Measurements from ENCODE around the gene MUC5AC. TPM values are rescaled to one million over a fixed set of nuclear protein-coding genes. Genes with fewer than 3 reads are reported as not detected.

The MUC5AC gene
- total RNA-seq, 2 experiments from 2014 or later: not detected

DNA sequence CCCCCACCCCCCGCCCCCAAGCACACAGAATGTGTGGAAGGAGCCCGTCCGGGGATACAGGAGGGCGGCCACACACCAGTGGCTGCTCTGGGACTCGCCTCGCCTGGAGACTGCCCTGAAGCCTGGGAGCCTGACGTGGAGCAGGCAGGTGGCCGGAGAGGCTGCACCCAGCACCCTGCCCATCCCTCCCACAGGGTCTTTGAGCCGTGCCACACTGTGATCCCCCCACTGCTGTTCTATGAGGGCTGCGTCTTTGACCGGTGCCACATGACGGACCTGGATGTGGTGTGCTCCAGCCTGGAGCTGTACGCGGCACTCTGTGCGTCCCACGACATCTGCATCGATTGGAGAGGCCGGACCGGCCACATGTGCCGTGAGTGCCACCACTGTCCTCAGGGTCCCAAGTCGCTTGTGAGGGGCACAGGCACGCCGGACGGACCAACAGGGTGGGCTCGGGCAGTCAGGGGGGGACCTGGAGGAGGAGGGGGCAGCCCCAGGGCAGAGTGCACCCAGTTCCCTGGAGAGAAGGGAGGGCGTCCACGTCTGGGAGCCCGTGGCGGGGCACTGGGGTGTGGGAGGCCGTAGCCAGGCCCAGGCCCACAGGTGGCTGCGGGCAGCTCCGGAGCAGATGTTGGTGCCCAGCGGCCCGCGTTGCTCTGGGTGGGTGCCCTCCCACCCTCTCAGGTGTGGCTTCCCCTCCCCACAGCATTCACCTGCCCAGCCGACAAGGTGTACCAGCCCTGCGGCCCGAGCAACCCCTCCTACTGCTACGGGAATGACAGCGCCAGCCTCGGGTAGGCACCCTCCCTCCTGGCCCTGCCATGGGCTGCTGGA lies 38.1 kb downstream of the MUC5AC start:
- no peak overlapping the region for H3K27ac Mint-ChIP-seq
- TF ChIP-seq, protein P1, sequence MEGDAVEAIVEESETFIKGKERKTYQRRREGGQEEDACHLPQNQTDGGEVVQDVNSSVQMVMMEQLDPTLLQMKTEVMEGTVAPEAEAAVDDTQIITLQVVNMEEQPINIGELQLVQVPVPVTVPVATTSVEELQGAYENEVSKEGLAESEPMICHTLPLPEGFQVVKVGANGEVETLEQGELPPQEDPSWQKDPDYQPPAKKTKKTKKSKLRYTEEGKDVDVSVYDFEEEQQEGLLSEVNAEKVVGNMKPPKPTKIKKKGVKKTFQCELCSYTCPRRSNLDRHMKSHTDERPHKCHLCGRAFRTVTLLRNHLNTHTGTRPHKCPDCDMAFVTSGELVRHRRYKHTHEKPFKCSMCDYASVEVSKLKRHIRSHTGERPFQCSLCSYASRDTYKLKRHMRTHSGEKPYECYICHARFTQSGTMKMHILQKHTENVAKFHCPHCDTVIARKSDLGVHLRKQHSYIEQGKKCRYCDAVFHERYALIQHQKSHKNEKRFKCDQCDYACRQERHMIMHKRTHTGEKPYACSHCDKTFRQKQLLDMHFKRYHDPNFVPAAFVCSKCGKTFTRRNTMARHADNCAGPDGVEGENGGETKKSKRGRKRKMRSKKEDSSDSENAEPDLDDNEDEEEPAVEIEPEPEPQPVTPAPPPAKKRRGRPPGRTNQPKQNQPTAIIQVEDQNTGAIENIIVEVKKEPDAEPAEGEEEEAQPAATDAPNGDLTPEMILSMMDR (IDR thresholded peaks at IDR 0.05): no peak
- no peak for ATAC-seq
- ChIA-PET POLR2A (no interaction called here), CTCF (no interaction called here)
- H3K36me3 Mint-ChIP-seq (ENCODE audit: low read depth): no peaks in the 10 kb centered on the region
- no peak overlapping the region for H3K4me3 Mint-ChIP-seq
- H3K27me3 Mint-ChIP-seq: no peaks in the 10 kb centered on the region
- H3K4me1 Mint-ChIP-seq (ENCODE audit: low read depth): no peaks in the 10 kb centered on the region
- intact Hi-C loops (cut with micrococcal nuclease): no loop called here
- DNase-seq: no peak
- H3K9me3 Mint-ChIP-seq: no peaks in the 10 kb centered on the region

DNA sequence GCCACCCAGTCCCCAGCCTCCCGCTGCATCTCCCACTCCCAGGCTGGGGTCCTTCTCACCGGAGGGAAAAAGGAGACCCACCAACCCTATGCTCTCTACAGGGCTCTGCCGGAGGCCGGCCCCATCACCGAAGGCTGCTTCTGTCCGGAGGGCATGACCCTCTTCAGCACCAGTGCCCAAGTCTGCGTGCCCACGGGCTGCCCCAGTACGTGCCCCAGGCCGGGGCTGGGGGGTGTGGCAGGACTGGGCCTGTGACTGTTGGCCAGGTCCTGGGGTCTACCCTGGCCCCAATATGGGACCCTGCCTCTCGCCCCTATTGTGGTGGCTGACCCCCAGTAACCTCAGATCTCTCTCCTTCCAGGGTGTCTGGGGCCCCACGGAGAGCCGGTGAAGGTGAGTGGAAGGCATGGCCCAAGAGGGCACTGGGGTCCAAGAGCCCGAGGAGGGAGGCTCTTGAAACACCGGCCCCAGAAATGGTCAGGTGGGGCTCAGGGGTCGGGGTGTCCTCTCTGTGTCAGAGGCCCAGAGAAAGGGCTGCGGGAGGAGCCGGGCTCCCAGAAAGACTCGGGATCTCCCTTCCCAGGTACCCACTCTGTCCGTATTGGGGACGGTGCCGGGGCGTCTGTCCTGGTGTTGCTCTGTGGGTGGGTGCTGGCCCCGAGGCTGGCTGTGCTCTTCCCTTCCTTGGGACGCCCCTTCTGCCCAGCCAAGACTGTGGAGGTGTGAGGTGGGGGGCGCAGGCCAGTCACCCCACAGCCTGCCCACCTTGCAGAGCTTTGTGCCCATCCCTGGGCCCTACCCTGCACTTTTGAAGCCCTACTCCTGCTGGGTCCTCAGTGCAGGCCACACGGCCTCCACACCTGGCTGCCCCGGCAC lies 39.0 kb downstream of the MUC5AC start:
- ChIA-PET CTCF (no interaction called here), POLR2A (no interaction called here)
- ATAC-seq (no peak), DNase-seq (no peak)
- Mint-ChIP-seq H3K9me3 (no peaks in the 10 kb centered on the region), H3K27ac (no peak overlapping the region), H3K4me1 (ENCODE audit: low read depth) (no peaks in the 10 kb centered on the region), H3K4me3 (no peak overlapping the region), H3K36me3 (ENCODE audit: low read depth) (no peaks in the 10 kb centered on the region), H3K27me3 (no peaks in the 10 kb centered on the region)
- intact Hi-C loops (cut with micrococcal nuclease): no loop called here
- TF ChIP-seq, protein P1 (IDR thresholded peaks at IDR 0.05): no peak

DNA sequence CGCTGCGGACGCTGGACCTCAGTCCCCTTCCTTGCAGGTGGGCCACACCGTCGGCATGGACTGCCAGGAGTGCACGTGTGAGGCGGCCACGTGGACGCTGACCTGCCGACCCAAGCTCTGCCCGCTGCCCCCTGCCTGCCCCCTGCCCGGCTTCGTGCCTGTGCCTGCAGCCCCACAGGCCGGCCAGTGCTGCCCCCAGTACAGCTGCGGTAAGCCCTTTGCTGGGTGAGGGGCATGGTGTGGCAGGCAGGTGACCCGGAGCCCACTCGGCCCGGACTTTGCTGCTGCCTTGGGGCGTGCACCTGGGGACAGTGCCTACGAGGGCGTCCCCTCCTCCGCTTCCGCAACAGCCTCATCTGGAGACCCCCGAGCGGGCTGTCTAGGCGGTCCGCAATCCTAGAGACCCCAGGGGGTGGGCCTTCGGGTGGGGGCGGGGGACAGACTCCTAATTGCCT lies 39.7 kb downstream of the MUC5AC start:
- no peak overlapping the region for H3K4me3 Mint-ChIP-seq
- no peak for DNase-seq

DNA sequence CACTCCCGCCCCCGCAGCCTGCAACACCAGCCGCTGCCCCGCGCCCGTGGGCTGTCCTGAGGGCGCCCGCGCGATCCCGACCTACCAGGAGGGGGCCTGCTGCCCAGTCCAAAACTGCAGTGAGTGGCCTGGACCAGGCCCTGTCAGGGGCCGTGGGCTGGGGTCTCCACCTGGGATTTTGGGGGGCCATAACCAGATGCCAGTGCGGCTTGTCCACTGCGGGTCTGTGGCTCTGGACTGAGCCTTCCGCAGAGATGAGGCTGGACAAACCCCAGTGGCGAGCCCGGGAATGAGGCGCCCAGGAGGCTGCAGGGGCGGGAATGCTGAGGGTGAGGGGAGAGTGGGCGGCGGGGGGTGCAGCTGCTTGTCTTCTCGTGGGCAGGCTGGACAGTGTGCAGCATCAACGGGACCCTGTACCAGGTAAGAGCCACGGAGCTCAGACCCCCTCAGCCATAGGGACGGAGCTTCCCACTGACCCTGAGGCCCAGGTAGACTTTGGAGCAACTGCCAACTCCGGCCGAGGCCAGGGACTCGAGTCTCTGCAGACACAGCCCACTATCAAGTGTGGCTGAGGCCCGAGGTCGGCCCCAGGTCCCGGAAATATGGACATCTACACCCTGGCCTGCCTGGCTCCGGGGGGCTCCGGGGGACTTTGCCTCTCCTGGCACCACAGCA lies 40.3 kb downstream of the MUC5AC start:
- Mint-ChIP-seq H3K9me3 (no peaks in the 10 kb centered on the region), H3K4me3 (no peak overlapping the region), H3K4me1 (ENCODE audit: low read depth) (no peaks in the 10 kb centered on the region), H3K36me3 (ENCODE audit: low read depth) (no peaks in the 10 kb centered on the region), H3K27ac (no peak overlapping the region), H3K27me3 (no peaks in the 10 kb centered on the region)
- intact Hi-C loops (cut with micrococcal nuclease): no loop called here
- no peak for DNase-seq
- TF ChIP-seq, protein P1 (IDR thresholded peaks at IDR 0.05): no peak
- ChIA-PET CTCF (no interaction called here), POLR2A (no interaction called here)
- no peak for ATAC-seq

More for the DNA sequence above, 39.7 kb downstream of the MUC5AC start:
- TF ChIP-seq, protein P1 (IDR thresholded peaks at IDR 0.05): no peak
- no peaks in the 10 kb centered on the region for H3K36me3 Mint-ChIP-seq (ENCODE audit: low read depth)
- H3K27ac Mint-ChIP-seq: no peak overlapping the region
- intact Hi-C loops (cut with micrococcal nuclease): no loop called here
- H3K9me3 Mint-ChIP-seq: no peaks in the 10 kb centered on the region
- ChIA-PET POLR2A (no interaction called here), CTCF (no interaction called here)
- ATAC-seq: no peak
- no peaks in the 10 kb centered on the region for H3K27me3 Mint-ChIP-seq
- H3K4me1 Mint-ChIP-seq (ENCODE audit: low read depth): no peaks in the 10 kb centered on the region

Measured in activated CD8-positive, alpha-beta T cell treated with anti-CD3 and anti-CD28 coated beads for 36 hours (primary cell).